Measurements from ENCODE around the gene FGD6.
"Not testable (repeated sequence)": the region's sequence is repeated elsewhere in the genome, so short reads cannot be mapped to it uniquely, and the experiment has no call there.

The FGD6 gene

GRCh38 chr12:95126076-95126475 is 91.2 kb downstream of the FGD6 start:
- DNase-seq (ENCODE audit: low read depth), result no peak

DNA sequence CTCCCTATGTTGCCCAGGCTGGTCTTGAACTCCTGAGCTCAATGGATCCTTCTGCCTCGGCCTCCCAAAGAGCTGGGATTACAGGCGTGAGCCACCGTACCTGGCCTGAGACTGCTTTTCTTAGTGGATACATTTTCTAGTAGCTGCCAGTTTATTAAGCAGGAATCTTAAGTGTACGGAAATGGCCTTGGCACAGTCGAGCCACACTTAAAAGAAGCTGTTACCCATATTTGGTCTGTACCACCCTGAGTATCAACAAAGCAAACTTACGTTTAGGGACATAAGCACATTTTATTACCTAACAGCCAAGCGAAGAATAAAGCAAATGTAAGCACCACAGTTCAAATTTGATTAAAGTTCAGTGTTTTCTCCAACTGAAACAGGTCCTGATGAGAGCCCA is 93.2 kb downstream of the FGD6 start:
- no peak for DNase-seq (ENCODE audit: low read depth)

GRCh38 chr12:95118788-95119179 is 98.5 kb downstream of the FGD6 start:
- DNase-seq (ENCODE audit: low read depth), result no peak

DNA sequence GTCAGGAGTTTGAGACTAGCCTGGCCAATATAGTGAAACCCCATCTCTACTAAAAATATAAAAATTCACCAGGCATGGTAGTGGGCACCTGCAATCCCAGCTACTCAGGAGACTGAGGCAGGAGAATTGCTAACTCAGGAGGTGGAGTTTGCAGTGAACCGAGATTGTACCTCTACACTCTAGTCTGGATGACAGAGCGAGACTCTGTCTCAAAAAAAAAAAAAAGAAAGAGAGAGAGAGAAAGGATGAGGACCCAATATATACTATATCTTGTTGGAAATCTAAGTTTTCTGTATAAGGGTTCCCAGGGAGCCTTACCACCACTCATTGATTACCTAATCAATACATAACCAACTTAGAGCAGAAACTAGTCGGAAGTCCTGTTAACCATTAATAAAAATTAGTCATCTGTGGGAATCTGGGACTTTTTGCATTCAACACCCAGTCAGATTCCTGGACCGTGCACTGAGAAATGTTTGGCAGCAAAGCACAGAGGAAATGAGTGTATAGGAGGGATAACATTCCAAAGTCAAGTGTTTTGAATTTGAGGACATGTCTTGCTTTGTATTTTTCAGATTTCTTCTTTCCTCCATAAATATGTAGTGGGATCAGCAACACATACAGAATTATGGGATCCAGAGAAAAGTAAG is 99.0 kb downstream of the FGD6 start:
- DNase-seq (ENCODE audit: low read depth), result no peak

GRCh38 chr12:95117178-95117599 is 100.1 kb downstream of the FGD6 start:
- peak; percentile 49 for DNase-seq (ENCODE audit: low read depth)

- DNase-seq (ENCODE audit: low read depth), result no peak
These were observed 100.5 kb downstream of the FGD6 start for GRCh38 chr12:95116773-95117172.

GRCh38 chr12:95116341-95116740 is 100.9 kb downstream of the FGD6 start:
- DNase-seq (ENCODE audit: low read depth), result no peak

DNA sequence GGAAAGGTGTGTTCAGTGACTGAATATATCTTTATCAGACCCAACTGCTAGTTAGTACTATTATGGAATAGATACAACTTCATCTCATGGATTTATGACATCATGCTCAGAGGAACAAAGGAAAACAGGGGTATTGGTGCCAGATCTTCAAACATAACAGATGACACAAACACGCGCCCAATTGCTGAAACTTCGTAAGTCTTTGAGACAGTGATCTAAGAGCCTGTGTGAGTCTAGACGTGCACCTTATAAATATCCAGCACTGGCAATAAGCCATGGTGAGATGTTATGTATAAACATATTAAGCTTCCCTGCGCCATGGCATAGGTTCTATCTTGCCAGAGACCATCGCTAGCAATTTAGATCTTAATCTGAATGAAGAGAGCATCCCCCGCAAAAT is 101.6 kb downstream of the FGD6 start:
- no peak for DNase-seq (ENCODE audit: low read depth)

- no peak for DNase-seq (ENCODE audit: low read depth)
These were observed 102.4 kb downstream of the FGD6 start for GRCh38 chr12:95114766-95115405.

DNA sequence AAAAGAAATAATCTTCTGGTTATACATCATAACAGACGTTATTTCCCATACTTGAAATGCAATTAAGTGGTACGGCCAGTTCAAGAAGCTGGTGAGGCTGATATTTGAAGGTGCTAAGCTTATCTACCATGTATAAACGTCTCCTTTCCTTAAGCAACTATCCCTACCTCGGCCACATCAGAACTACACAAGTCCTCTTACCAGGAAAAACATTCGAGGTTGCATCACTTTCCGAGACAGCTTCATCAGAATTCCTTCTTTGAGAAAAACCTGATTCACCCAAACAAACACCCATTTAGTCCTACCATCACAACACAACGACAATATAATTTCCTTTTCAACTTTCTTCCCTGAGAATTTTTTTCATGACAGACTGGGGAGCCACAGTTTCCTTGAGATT is 109.9 kb downstream of the FGD6 start:
- no peak for DNase-seq (ENCODE audit: low read depth)

GRCh38 chr12:95105540-95105939 is 111.7 kb downstream of the FGD6 start:
- DNase-seq (ENCODE audit: low read depth), result no peak

DNA sequence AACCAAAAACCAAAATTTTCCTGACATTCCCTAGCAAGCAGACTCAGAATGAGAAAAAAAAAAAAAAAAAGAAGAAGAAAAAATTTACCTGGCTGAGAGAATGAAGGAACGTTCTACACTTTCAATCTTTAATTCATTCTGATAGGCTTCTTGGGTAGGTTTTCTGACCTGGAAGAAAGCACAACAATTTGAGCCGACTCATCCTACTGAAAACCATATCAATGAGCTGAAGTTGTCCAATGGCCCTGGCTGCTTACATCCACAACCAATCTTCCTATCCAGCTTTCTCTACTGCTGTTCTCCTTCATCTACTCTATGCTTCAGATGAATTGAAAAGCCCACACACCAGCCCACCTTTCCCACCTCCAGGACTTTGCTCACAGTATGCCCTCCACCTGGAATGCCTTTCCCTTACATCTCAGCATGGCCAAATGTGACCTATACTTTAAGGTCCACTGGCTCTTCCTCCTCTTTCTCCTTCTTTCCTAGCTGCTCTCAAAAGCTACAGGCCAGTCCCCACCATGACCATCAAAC is 112.3 kb downstream of the FGD6 start:
- DNase-seq (ENCODE audit: low read depth), result no peak

- peak; percentile 30 for DNase-seq (ENCODE audit: low read depth)
These were observed 114.2 kb downstream of the FGD6 start for GRCh38 chr12:95102916-95103671.

DNA sequence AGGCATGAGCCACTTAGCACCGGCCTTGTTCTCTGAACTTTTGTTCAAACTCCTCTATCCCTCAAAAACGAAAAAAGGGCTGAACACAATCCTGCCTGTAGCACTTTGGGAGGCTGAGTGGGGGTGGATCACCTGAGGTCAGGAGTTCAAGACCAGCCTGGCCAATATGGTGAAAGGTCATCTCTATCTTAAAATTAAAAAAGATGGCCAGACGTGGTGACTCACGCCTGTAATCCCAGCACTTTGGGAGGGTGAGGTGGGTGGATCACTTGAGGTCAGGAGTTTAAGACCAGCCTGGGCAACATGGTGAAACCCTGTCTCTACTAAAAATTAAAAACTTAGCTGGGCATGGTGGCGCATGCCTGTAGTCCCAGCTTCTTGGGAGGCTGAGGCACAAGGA is 115.3 kb downstream of the FGD6 start:
- not testable (repeated sequence) for DNase-seq (ENCODE audit: low read depth)

- no peak for DNase-seq (ENCODE audit: low read depth)
These were observed 116.7 kb downstream of the FGD6 start for GRCh38 chr12:95100264-95101190.

DNA sequence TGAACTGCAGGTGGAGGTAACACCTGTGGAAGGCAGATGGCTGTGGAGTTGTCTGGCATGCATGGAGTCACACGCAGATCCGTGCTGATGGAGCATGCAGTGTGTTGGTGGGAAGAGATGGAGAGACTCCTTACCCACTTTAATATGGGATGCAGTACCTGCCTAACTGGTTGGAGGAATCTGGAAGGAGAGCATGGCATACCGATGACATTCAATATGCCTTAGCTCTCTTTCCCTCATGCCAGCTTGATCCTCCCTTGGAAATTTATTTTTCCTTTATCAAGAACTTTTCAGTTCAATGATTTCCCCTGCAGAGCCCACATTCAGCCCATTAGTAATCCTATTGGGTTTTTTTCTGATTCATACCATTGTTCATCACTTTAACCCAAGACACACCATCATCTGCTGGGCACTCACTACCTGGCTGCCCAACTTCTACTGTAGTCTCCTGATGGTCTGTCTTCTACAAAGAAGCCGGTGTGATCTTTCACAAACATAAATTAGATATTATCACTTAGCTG is 117.9 kb downstream of the FGD6 start:
- DNase-seq (ENCODE audit: low read depth), result no peak

GRCh38 chr12:95096852-95097251 is 120.4 kb downstream of the FGD6 start:
- DNase-seq (ENCODE audit: low read depth), result no peak

- DNase-seq (ENCODE audit: low read depth), result no peak
These were observed 120.9 kb downstream of the FGD6 start for GRCh38 chr12:95096378-95096777.

- DNase-seq (ENCODE audit: low read depth), result not testable (repeated sequence)
These were observed 121.4 kb downstream of the FGD6 start for GRCh38 chr12:95095866-95096265.

GRCh38 chr12:95089462-95089861 is 127.8 kb downstream of the FGD6 start:
- no peak for DNase-seq (ENCODE audit: low read depth)

- DNase-seq (ENCODE audit: low read depth), result no peak
These were observed 128.9 kb downstream of the FGD6 start for GRCh38 chr12:95088379-95088778.

DNA sequence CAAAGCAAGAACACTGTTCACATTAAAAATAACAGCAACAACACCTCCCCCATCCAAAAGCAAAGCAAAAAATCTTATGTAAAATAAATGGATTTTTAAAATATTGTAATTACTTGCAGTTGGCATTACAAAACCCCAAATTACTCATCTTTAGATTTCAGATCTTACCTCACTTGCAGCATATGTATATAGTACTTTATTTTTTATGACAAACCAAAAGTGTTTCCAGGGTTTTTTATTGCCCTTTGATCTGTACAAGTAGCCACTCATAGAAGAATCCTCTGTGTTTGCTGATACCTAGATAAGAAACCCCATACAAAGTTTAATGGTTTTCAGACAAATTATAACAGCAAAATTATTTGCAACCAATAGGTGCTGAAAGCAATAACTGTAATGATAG is 131.7 kb downstream of the FGD6 start:
- no peak for DNase-seq (ENCODE audit: low read depth)

Measured in activated T-cell treated with anti-CD3 and anti-CD28 coated beads for 24 hours (primary cell).